CD4-positive, alpha-beta T cell treated with Interleukin-15 for 1 hour (primary cell): ENCODE data around the gene STRA6.

Experiments
- DNase-seq: peaks from one replicate; pipeline ENCODE4 v3.0.0-alpha.2; 2020

STRA6 gene

GRCh38 chr15:74206801-74207281, 4.3 kb upstream of the STRA6 start:
- no peak for DNase-seq

DNA sequence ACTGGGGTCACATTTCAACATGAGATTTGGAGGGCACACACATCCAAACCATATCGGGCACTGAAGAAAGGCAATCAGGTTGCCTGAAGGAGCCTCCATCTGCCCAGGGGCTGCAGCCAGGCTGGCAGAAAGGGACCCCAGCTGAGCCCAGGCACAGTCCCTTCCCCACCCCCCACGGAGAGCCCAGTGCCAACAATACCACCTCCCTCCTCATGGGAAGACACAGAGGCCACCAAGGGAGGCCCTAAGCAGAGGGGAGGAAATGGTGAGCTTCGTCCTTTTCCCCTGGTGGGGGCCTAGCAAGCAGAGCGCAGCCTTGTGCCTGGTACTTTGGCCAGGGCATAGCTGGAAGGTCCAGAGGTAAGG, 3.0 kb upstream of the STRA6 start:
- no peak for DNase-seq

DNA sequence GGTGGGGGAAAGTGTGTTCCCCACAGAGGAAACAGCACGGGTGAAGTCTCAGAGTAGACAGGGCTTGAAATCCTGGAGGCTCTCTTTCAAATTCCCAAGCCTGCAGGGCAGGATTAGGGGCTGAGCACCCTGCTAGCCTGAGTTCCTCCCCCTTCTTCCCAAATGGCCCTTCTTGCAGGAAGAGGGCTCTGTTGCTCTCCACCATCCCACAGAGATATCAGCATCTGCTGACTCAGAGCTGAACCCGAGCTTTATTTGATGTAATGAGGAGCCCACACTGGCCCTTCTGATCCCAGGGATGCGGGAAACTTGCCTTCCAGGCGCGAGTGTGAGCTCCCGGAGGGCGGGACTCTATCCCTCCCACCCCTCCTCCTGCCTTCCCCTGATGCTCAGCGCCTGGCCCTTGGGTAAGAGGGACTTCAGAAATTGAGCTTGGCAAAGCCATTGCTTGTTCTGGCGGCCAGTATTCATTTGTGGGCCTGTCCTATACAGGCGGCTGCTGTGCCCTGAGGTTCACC, 1.4 kb upstream of the STRA6 start:
- no peak for DNase-seq

DNA sequence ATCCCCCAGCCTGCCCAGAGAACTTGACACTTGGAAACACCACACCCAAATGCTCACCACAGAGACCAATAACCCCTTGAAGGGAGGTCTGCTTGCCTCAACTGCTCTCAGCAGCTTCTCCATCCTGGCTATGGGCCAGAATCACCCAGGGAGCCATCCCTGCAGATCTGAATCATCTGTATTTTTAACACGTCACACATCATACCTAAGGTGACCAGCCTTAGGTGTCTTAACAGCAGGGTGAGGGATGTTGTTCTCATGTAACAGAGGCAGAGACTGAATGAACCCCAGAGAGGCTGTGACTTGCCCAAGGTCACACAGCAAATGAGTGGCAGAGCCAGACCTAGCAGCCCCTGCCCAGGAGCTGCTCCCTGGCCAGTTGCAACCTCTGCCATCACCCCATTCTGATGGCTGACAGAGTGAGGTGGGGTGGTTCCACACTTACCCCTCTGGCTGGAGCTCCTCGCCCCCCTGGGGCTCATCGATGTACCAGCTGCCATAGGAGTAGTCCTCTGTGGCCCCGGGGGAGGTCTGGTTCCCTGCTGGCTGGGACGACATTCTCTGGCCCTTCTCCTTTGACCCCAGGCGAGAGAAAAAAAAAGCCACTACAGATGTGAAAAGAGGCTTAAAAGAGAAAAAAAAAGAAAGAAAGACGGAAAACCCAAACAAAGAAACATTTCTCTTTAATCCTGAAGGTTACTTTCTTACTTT, 722 bp downstream of the STRA6 start:
- no peak for DNase-seq

GRCh38 chr15:74200871-74201419, 1.6 kb downstream of the STRA6 start:
- no peak for DNase-seq

DNA sequence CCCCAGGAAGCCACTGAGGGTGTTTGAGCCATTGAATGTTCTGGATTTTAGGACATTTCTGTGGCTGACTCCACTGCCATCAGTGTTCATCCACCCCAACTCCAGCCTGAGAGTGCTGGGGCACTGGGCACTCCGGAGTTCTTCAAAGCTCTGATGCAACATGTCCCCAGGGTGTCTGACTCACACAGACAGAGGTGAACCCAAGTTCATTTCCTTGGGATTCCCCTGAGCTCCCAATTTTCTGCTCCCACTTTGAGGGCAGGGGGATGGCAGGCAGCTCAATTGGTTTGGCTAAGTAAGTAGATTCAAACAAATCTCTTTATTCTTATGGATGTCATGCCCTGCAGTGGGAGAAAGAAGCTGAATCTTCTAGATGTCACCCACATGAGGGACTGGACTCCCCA, 2.2 kb downstream of the STRA6 start:
- no peak for DNase-seq

DNA sequence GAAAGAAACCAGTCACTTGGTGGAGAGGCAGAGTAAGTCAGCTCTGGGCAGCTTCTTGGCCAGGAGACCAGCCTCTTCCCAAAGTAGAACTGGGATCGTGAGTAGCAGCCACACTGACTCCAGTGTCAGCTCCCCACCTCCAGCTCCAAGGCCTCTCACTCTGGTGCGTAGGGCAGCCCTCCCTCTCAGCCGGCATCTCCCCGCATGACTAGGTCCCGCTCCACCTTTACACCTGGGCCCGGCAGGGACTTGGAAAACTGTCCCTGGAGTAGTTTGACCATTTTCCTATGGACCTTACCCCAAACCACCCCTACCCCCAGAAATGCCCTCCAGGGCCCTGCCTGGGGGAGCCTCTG, 3.3 kb downstream of the STRA6 start:
- no peak for DNase-seq

DNA sequence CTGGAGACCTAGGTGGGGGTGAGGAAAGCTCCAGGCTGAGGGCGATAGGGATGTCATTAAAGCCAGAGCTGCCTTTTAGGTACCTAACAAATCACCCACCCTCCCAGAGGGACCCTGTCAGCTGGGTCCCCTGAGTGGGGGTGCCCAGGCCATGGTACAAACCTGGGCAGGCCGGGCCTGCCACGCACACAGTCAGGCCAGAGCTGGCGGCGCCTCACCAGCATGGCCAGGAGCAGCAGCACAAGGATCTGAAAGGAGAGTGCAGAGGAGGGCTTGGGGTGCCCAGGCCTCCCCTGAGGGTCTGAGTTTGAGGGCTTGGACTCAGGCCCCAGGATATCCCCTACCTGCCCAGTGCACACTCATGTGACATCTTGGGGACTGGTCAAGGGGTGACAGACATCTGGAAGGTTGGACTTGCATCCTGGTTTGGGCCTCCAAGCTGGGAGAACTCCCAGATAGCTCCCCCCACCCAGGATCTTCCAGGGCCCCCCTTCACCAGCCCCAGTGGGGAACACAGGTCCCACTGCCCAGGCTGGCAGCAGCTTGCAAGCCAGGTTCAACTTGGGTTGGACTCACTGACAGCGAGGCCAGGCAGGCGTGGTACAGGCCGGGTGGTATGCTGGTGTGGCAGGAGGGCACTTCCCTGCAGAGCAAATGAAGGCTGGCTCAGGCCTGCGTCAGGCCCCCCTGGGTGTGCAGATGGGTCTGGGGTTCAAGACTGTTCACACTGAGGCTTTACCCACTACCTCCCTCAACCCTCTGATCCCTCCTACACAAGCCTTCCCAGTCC, 5.2 kb downstream of the STRA6 start:
- DNase-seq = no peak

GRCh38 chr15:74196175-74196574, 6.4 kb downstream of the STRA6 start:
- no peak for DNase-seq

- DNase-seq = no peak
These were observed 7.7 kb downstream of the STRA6 start for GRCh38 chr15:74194572-74195559.

GRCh38 chr15:74193905-74194304, 8.7 kb downstream of the STRA6 start:
- no peak for DNase-seq

DNA sequence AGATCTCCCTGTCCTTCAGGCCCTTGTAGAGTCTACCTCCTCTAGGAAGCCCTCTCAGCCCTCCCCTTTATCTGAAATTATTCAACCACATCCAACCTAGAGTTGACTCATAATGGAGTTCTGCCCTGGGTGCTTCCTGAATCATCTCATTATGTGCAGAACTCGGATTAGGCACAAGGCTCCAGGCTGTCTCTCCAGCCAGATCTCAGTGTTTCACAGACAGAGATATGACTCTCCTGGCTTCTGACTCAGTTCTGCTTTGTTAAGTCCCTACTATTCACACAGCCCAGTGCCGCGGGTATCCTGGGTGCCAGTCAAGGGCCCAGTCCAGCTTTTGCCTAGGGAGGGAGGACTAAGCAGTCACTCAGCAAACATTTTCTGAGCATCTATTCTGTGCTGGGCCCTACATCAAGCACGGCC, 9.3 kb downstream of the STRA6 start:
- DNase-seq = no peak

GRCh38 chr15:74192751-74193150, 9.8 kb downstream of the STRA6 start:
- DNase-seq = no peak

DNA sequence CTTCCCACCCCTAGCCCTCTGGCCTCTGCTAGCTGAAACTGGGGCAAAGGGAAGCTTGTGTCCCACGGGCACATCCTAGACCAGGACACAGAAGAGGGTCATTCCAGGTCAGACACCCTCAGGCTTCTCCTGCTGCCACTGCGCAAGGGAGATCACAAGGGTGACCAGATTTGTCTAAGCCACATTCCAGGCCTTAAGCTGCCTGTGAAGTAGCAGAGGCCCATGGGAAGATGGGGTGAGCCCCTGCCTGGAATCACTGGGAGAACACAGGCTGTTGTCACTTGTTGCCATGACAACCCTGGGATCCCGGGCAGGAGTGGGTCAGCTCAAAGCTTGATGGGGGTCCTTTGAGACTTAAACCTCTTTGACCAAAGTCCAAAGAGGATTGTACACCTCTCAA, 10.8 kb downstream of the STRA6 start:
- DNase-seq = no peak

- no peak for DNase-seq
These were observed 14.4 kb downstream of the STRA6 start for GRCh38 chr15:74188216-74188615.

DNA sequence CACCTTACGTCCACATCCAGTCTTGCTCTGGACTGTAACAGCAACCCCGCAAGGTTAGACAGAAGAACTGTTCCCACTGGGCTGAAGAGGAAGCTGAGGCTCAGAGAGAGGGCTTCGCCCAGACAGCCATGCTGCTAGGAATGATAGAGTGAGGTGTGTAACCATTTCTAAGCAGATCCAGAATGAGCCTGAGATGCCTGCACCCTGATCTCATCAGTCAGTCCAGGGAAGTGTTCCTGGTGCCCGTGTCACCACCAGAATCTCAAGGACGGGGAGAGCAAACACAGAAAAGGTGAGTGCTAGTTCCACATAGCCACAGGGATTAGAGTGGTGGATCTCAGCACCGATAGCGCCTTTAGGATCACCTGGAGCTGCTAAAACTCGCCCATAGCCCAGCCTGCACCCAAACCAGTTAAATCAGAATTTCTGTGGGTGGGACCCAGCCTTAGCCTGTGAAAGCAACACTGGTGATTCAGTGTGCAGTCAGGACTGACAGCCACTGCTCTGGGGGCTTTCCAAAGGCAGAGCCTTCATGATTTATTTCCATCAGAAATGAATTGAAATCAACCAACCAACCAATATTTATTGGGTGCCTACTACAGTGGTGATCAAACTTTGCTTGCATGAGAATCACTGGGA, 16.8 kb downstream of the STRA6 start:
- DNase-seq = no peak

DNA sequence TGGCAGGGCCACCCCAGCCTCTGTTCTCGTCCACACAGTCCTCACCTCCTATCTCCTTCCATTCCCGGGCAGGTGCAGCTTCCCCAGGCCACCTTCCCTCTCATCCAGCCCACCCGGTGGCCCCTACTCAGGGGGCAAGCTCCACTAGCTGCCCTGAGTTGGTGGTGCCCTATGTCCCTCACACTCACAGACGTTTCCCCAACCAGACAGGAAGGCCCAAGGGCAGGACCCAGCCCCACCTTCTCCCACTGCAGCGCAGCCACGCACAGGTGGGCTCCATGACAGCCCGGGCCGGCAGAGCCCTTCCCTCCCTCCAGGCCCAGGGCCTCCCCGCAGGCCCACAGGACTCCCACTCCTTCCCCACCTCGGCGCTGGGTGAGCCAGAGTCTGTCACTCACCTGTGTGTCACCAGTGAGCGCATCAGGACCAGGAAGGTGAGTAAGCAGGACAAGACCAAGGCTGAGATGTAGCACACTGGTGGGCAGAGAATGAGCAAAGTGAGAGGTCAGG, 17.9 kb downstream of the STRA6 start:
- DNase-seq = no peak

DNA sequence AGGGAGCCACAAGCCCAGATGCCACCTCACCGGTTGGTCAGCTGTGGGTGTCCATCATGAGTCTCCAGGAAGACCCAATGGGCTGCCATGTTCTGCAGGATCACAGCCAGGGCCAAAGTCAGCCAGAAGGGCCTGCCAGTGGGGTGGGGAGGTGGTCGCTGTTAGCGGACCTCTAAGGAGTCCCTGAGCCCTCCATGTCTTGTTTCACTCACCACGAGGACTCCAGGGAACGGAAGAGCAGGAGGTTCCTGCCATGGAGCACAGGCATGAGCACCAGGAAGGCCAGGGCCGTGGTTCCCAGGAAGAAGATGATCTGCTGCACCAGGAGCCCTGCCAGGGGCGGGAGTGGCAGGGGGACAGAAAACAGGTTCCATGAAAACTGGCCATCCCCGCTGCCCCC, 20.5 kb downstream of the STRA6 start:
- no peak for DNase-seq

DNA sequence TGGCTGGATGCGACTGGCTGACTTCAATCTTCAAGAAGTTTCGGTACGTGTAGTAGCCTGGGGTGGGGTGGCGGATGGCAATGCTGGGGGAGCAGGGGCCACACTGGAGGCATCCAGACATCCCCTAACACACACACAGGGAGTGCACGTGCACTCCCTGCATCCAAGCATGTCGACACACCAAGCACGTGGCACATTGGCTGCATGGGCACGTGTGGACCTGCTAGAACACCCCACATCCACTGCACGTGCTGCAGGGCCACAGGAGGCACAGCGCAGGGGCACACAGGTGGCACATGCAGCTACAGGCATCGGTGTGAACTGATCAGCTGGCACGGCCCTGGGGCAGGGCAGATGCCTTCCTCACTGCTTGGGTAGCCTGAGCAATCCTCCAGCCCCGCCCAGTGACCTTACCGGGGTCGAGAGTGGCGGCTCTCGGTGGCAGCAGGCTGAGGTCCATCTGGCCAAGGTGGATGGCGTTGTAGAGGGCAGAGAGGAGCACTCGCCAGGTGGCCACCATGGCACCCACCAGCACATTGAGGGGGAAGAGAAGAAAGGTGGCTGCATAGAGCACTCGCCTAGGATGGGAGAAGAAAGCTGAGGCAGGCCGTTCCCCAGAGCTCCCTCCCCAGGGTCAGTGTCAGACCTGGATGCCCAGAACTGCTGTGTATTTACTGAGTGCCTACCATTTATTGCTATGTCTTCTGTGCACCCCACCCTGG, 21.5 kb downstream of the STRA6 start:
- no peak for DNase-seq

- no peak for DNase-seq
These were observed 22.4 kb downstream of the STRA6 start for GRCh38 chr15:74179983-74180880.
